ENCODE data around the gene CRY2. TPM values are rescaled to one million over a fixed set of nuclear protein-coding genes. Genes with fewer than 3 reads are reported as not detected.

CRY2 gene
- total and polyA plus RNA-seq, 4 donors = 16.7 to 72.9 (median 33.0) TPM

- TF ChIP-seq RXRA (IDR thresholded peaks at IDR 0.05) (peak; percentile 87 to 93), HNF4G (IDR thresholded peaks at IDR 0.05) (peak; percentile 67), TAF1 (conservative IDR thresholded peaks at IDR 0.05) (peak; percentile 76), FOXA2 (IDR thresholded peaks at IDR 0.05) (peak; percentile 95), EGR1 (IDR thresholded peaks at IDR 0.05; ENCODE audit: low read depth in 2 of 2) (peak; percentile 26 to 74), GABPA (IDR thresholded peaks at IDR 0.05 in 1 of 2, conservative IDR thresholded peaks at IDR 0.05 in 1 of 2) (peak in 1 of 2 donors; percentile 66), HNF4A (conservative IDR thresholded peaks at IDR 0.05) (peak; percentile 75 to 83), ATF3 (IDR thresholded peaks at IDR 0.05) (no peak), RAD21 (IDR thresholded peaks at IDR 0.05) (peak; percentile 13 to 43), SP1 (IDR thresholded peaks at IDR 0.05) (peak; percentile 98), NR2F2 (IDR thresholded peaks at IDR 0.05) (peak; percentile 41), ZBTB33 (IDR thresholded peaks at IDR 0.05) (peak; percentile 90), JUND (IDR thresholded peaks at IDR 0.05) (peak; percentile 77 to 82), FOXA1 (IDR thresholded peaks at IDR 0.05) (peak; percentile 97), YY1 (IDR thresholded peaks at IDR 0.05) (peak; percentile 87)
- TF ChIP-seq, protein P1, sequence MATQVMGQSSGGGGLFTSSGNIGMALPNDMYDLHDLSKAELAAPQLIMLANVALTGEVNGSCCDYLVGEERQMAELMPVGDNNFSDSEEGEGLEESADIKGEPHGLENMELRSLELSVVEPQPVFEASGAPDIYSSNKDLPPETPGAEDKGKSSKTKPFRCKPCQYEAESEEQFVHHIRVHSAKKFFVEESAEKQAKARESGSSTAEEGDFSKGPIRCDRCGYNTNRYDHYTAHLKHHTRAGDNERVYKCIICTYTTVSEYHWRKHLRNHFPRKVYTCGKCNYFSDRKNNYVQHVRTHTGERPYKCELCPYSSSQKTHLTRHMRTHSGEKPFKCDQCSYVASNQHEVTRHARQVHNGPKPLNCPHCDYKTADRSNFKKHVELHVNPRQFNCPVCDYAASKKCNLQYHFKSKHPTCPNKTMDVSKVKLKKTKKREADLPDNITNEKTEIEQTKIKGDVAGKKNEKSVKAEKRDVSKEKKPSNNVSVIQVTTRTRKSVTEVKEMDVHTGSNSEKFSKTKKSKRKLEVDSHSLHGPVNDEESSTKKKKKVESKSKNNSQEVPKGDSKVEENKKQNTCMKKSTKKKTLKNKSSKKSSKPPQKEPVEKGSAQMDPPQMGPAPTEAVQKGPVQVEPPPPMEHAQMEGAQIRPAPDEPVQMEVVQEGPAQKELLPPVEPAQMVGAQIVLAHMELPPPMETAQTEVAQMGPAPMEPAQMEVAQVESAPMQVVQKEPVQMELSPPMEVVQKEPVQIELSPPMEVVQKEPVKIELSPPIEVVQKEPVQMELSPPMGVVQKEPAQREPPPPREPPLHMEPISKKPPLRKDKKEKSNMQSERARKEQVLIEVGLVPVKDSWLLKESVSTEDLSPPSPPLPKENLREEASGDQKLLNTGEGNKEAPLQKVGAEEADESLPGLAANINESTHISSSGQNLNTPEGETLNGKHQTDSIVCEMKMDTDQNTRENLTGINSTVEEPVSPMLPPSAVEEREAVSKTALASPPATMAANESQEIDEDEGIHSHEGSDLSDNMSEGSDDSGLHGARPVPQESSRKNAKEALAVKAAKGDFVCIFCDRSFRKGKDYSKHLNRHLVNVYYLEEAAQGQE (IDR thresholded peaks at IDR 0.05) = peak; percentile 89
- TF ChIP-seq, protein P2, sequence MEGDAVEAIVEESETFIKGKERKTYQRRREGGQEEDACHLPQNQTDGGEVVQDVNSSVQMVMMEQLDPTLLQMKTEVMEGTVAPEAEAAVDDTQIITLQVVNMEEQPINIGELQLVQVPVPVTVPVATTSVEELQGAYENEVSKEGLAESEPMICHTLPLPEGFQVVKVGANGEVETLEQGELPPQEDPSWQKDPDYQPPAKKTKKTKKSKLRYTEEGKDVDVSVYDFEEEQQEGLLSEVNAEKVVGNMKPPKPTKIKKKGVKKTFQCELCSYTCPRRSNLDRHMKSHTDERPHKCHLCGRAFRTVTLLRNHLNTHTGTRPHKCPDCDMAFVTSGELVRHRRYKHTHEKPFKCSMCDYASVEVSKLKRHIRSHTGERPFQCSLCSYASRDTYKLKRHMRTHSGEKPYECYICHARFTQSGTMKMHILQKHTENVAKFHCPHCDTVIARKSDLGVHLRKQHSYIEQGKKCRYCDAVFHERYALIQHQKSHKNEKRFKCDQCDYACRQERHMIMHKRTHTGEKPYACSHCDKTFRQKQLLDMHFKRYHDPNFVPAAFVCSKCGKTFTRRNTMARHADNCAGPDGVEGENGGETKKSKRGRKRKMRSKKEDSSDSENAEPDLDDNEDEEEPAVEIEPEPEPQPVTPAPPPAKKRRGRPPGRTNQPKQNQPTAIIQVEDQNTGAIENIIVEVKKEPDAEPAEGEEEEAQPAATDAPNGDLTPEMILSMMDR (IDR thresholded peaks at IDR 0.05; ENCODE audit: low read depth, low read length, missing input control) = no peak
- TF ChIP-seq, protein P3, sequence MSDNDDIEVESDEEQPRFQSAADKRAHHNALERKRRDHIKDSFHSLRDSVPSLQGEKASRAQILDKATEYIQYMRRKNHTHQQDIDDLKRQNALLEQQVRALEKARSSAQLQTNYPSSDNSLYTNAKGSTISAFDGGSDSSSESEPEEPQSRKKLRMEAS (IDR thresholded peaks at IDR 0.05) = peak; percentile 80
- peaks cover 13 to 40% (median 29%) of the 10 kb centered on the region in 4 donors for H3K4me1 ChIP-seq (ENCODE audit: control insufficient read depth in 4 of 4, insufficient read depth in 4 of 4, low read length in 3 of 4)
Observed at GRCh38 chr11:45798793-45799441, 48.4 kb upstream of the CRY2 start.

More at GRCh38 chr11:45798793-45799441, 48.4 kb upstream of the CRY2 start:
- 36% methylated on average over 10 of the region's 10 CpGs for WGBS
- H3K9me3 ChIP-seq (ENCODE audit: control insufficient read depth in 4 of 4, low read length in 3 of 4) = no peaks in the 10 kb centered on the region
- DNase-seq (ENCODE audit: low spot score) = no peak
- H3K27me3 ChIP-seq (ENCODE audit: control insufficient read depth in 4 of 4, insufficient read depth in 4 of 4, low read length in 3 of 4) = no peaks in the 10 kb centered on the region
- no peak overlapping the region for H3K4me3 ChIP-seq (ENCODE audit: low read depth in 1 of 3, low read length in 3 of 3)
- peak overlapping the region; percentile 77 to 89 for H3K27ac ChIP-seq (ENCODE audit: low read depth in 1 of 2, low read length in 2 of 2)
- peak overlapping the region in 1 of 2 donors; percentile 3 for H3K9ac ChIP-seq (ENCODE audit: low read depth in 1 of 2, low read length in 2 of 2)
- H3K36me3 ChIP-seq (ENCODE audit: control insufficient read depth in 4 of 4, insufficient read depth in 3 of 4, low read depth in 1 of 4, low read length in 3 of 4) = no peaks in the 10 kb centered on the region

All from liver (tissue), 9 donors.